ENCODE measurements around the gene PIK3R2. TPM values are rescaled to one million over a fixed set of nuclear protein-coding genes. Genes with fewer than 3 reads are reported as not detected.

PIK3R2 gene
- total and polyA plus RNA-seq, 4 donors: 1.5 to 37.8 (median 7.7) TPM

DNA sequence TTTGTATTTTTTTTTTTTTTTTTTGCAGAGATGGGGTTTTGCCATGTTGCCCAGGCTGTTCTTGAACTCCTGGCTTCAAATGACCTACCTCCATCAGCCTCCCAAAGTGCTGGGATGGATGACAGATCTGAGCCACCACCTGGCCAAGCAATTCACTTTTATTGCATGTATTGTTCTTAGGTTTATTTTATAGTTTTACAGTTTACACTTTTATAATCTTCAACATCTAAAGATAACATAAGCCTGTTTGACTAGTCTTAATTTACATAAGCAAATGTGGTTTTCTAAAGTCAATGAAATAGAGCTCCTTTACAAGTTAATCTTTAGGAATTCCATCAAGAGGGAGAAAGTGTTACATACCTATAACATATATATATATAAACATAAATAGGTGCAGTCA, 30.6 kb downstream of the PIK3R2 start:
- Histone ChIP-seq H3K4me1 (ENCODE audit: control insufficient read depth in 4 of 4, insufficient read depth in 4 of 4, low read length in 3 of 4) (no peaks in the 10 kb centered on the region), H3K36me3 (ENCODE audit: control insufficient read depth in 4 of 4, insufficient read depth in 3 of 4, low read depth in 1 of 4, low read length in 3 of 4) (peaks cover 0 to 1% (median 0%) of the 10 kb centered on the region in 4 donors), H3K27ac (ENCODE audit: low read depth in 1 of 2, low read length in 2 of 2) (no peak overlapping the region), H3K27me3 (ENCODE audit: control insufficient read depth in 4 of 4, insufficient read depth in 4 of 4, low read length in 3 of 4) (no peaks in the 10 kb centered on the region), H3K9me3 (ENCODE audit: control insufficient read depth in 4 of 4, low read length in 3 of 4) (no peaks in the 10 kb centered on the region), H3K4me3 (ENCODE audit: low read depth in 1 of 3, low read length in 3 of 3) (no peak overlapping the region), H3K9ac (ENCODE audit: low read depth in 1 of 2, low read length in 2 of 2) (no peak overlapping the region)
- TF ChIP-seq SP1 (IDR thresholded peaks at IDR 0.05) (no peak), YY1 (IDR thresholded peaks at IDR 0.05) (no peak), FOXA2 (IDR thresholded peaks at IDR 0.05) (no peak), EGR1 (IDR thresholded peaks at IDR 0.05; ENCODE audit: low read depth in 2 of 2) (no peak), RAD21 (IDR thresholded peaks at IDR 0.05) (no peak), TAF1 (conservative IDR thresholded peaks at IDR 0.05) (no peak), HNF4G (IDR thresholded peaks at IDR 0.05) (no peak)
- TF ChIP-seq, protein P1, sequence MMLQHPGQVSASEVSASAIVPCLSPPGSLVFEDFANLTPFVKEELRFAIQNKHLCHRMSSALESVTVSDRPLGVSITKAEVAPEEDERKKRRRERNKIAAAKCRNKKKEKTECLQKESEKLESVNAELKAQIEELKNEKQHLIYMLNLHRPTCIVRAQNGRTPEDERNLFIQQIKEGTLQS (IDR thresholded peaks at IDR 0.05): no peak
- DNase-seq (ENCODE audit: low spot score): no peak

DNA sequence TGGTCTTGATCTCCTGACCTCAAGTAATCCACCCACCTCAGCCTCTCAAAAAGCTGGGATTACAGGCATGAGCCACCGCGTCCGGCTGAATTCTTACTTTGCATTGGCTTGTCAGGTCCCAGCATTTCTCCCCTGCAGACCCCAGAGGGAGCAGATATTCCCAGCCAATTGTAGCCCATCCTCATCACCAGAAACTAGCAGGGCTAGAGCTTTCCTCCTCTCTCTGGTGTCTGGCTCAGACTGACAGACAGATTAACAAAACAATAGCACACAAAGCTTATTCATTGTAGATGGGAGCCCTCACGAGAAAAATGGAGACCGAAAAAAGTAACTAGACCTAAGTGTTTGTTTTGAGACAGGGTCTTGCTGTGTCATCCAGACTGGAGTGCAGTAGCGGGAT, 32.6 kb downstream of the PIK3R2 start:
- TF ChIP-seq, protein P1 (IDR thresholded peaks at IDR 0.05): no peak
- TF ChIP-seq RXRA (IDR thresholded peaks at IDR 0.05): no peak
- no peak for TF ChIP-seq GABPA (IDR thresholded peaks at IDR 0.05 in 1 of 2, conservative IDR thresholded peaks at IDR 0.05 in 1 of 2)
- TF ChIP-seq, protein P2, sequence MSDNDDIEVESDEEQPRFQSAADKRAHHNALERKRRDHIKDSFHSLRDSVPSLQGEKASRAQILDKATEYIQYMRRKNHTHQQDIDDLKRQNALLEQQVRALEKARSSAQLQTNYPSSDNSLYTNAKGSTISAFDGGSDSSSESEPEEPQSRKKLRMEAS (IDR thresholded peaks at IDR 0.05): no peak
- TF ChIP-seq, protein P3, sequence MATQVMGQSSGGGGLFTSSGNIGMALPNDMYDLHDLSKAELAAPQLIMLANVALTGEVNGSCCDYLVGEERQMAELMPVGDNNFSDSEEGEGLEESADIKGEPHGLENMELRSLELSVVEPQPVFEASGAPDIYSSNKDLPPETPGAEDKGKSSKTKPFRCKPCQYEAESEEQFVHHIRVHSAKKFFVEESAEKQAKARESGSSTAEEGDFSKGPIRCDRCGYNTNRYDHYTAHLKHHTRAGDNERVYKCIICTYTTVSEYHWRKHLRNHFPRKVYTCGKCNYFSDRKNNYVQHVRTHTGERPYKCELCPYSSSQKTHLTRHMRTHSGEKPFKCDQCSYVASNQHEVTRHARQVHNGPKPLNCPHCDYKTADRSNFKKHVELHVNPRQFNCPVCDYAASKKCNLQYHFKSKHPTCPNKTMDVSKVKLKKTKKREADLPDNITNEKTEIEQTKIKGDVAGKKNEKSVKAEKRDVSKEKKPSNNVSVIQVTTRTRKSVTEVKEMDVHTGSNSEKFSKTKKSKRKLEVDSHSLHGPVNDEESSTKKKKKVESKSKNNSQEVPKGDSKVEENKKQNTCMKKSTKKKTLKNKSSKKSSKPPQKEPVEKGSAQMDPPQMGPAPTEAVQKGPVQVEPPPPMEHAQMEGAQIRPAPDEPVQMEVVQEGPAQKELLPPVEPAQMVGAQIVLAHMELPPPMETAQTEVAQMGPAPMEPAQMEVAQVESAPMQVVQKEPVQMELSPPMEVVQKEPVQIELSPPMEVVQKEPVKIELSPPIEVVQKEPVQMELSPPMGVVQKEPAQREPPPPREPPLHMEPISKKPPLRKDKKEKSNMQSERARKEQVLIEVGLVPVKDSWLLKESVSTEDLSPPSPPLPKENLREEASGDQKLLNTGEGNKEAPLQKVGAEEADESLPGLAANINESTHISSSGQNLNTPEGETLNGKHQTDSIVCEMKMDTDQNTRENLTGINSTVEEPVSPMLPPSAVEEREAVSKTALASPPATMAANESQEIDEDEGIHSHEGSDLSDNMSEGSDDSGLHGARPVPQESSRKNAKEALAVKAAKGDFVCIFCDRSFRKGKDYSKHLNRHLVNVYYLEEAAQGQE (IDR thresholded peaks at IDR 0.05): no peak
- no peak for TF ChIP-seq YY1 (IDR thresholded peaks at IDR 0.05)
- no peak for TF ChIP-seq RAD21 (IDR thresholded peaks at IDR 0.05)
- no peak for TF ChIP-seq TAF1 (conservative IDR thresholded peaks at IDR 0.05)
- TF ChIP-seq FOXA2 (IDR thresholded peaks at IDR 0.05): no peak
- TF ChIP-seq NR2F2 (IDR thresholded peaks at IDR 0.05): no peak
- TF ChIP-seq, protein P4, sequence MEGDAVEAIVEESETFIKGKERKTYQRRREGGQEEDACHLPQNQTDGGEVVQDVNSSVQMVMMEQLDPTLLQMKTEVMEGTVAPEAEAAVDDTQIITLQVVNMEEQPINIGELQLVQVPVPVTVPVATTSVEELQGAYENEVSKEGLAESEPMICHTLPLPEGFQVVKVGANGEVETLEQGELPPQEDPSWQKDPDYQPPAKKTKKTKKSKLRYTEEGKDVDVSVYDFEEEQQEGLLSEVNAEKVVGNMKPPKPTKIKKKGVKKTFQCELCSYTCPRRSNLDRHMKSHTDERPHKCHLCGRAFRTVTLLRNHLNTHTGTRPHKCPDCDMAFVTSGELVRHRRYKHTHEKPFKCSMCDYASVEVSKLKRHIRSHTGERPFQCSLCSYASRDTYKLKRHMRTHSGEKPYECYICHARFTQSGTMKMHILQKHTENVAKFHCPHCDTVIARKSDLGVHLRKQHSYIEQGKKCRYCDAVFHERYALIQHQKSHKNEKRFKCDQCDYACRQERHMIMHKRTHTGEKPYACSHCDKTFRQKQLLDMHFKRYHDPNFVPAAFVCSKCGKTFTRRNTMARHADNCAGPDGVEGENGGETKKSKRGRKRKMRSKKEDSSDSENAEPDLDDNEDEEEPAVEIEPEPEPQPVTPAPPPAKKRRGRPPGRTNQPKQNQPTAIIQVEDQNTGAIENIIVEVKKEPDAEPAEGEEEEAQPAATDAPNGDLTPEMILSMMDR (IDR thresholded peaks at IDR 0.05; ENCODE audit: low read depth, low read length, missing input control): no peak
- no peak overlapping the region for H3K27ac ChIP-seq (ENCODE audit: low read depth in 1 of 2, low read length in 2 of 2)
- H3K9ac ChIP-seq (ENCODE audit: low read depth in 1 of 2, low read length in 2 of 2): no peak overlapping the region
- H3K36me3 ChIP-seq (ENCODE audit: control insufficient read depth in 4 of 4, insufficient read depth in 3 of 4, low read depth in 1 of 4, low read length in 3 of 4): no peaks in the 10 kb centered on the region
- no peaks in the 10 kb centered on the region for H3K9me3 ChIP-seq (ENCODE audit: control insufficient read depth in 4 of 4, low read length in 3 of 4)
- no peak overlapping the region for H3K4me3 ChIP-seq (ENCODE audit: low read depth in 1 of 3, low read length in 3 of 3)
- H3K4me1 ChIP-seq (ENCODE audit: control insufficient read depth in 4 of 4, insufficient read depth in 4 of 4, low read length in 3 of 4): no peaks in the 10 kb centered on the region
- no peaks in the 10 kb centered on the region for H3K27me3 ChIP-seq (ENCODE audit: control insufficient read depth in 4 of 4, insufficient read depth in 4 of 4, low read length in 3 of 4)
- DNase-seq (ENCODE audit: low spot score): no peak
- 86% methylated on average over 6 of the region's 6 CpGs for WGBS
